Lung microvascular endothelial cell (primary cell): ENCODE results near the gene ETNK1. TPM values are rescaled to one million over a fixed set of nuclear protein-coding genes. Genes with fewer than 3 reads are reported as not detected.
"Not testable (repeated sequence)": the region's sequence is repeated elsewhere in the genome, so short reads cannot be mapped to it uniquely, and the experiment has no call there.

Source experiments
- DNase-seq, 2 donors: peaks; one replicate each; pipeline versions ENCODE4 v3.0.0 to v3.0.0-alpha.2; 2010; ENCODE audit warnings: low read depth in 2 of 2
- total RNA-seq: library from RNA; depleted of rRNA; stranded (reverse); fragments of >200 nt; gene quantifications from 2 replicates; pipeline ENCODE4 v1.2.1, GENCODE V29; 2014

The ETNK1 gene
- 29.2 and 41.1 TPM in 2 replicates for total RNA-seq

GRCh38 chr12:22624870-22625761 lies at the start of gene ETNK1:
Gene ETNK1 (plus strand): TSS chr12:22625171. CDS start chr12:22625431, 260 bp downstream.
- DNase-seq, result peak; percentile 95

GRCh38 chr12:22576065-22576464 lies 48.9 kb upstream of the ETNK1 start:
- DNase-seq, result no peak

- DNase-seq, result no peak
Observed at GRCh38 chr12:22576473-22576872, 48.5 kb upstream of the ETNK1 start.

GRCh38 chr12:22577667-22578066 lies 47.3 kb upstream of the ETNK1 start:
- no peak for DNase-seq

- no peak for DNase-seq
Observed at GRCh38 chr12:22578328-22578727, 46.6 kb upstream of the ETNK1 start.

GRCh38 chr12:22588817-22589216 lies 36.2 kb upstream of the ETNK1 start:
- no peak for DNase-seq

GRCh38 chr12:22593864-22594263 lies 31.1 kb upstream of the ETNK1 start:
- no peak for DNase-seq

GRCh38 chr12:22597539-22597938 lies 27.4 kb upstream of the ETNK1 start:
- not testable (repeated sequence) for DNase-seq

GRCh38 chr12:22598141-22598762 lies 26.7 kb upstream of the ETNK1 start:
- no peak for DNase-seq

- no peak for DNase-seq
Observed at GRCh38 chr12:22598763-22599161, 26.2 kb upstream of the ETNK1 start.

GRCh38 chr12:22600181-22600580 lies 24.8 kb upstream of the ETNK1 start:
- no peak for DNase-seq

- DNase-seq, result no peak
Observed at GRCh38 chr12:22609501-22609900, 15.5 kb upstream of the ETNK1 start.

- no peak for DNase-seq
Observed at GRCh38 chr12:22610131-22610530, 14.8 kb upstream of the ETNK1 start.

GRCh38 chr12:22612822-22613221 lies 12.1 kb upstream of the ETNK1 start:
- not testable (repeated sequence) for DNase-seq

GRCh38 chr12:22615963-22616501 lies 8.9 kb upstream of the ETNK1 start:
- no peak for DNase-seq

GRCh38 chr12:22617630-22618029 lies 7.3 kb upstream of the ETNK1 start:
- DNase-seq, result no peak

GRCh38 chr12:22624548-22624869 lies 462 bp upstream of the ETNK1 start:
- DNase-seq, result no peak

GRCh38 chr12:22625762-22626294 lies 857 bp downstream of the ETNK1 start:
- DNase-seq, result peak; percentile 47 to 60

GRCh38 chr12:22626406-22626805 lies 1.4 kb downstream of the ETNK1 start:
- peak; percentile 37 to 45 for DNase-seq

- peak in 1 of 2 donors; percentile 2 for DNase-seq
Observed at GRCh38 chr12:22627371-22627770, 2.4 kb downstream of the ETNK1 start.

- DNase-seq, result no peak
Observed at GRCh38 chr12:22628228-22628627, 3.3 kb downstream of the ETNK1 start.

GRCh38 chr12:22631863-22632463 lies 7.0 kb downstream of the ETNK1 start:
- DNase-seq, result peak; percentile 21 to 37
